Lung (tissue), 12 donors: ENCODE measurements around the gene IL7R. TPM values are rescaled to one million over a fixed set of nuclear protein-coding genes. Genes with fewer than 3 reads are reported as not detected.

Source experiments
- ATAC-seq: fragments of 200-7000 bp; cut with Tn5 transposase; one replicate; pipeline ENCODE4 v1.9.1; 2020; ENCODE audit warnings: moderate number of reproducible peaks; ENCODE audit not compliant: insufficient read depth, low FRiP score
- DNase-seq, 3 donors: peaks; one replicate each; pipeline ENCODE4 v3.0.0-alpha.2; 2013 to 2017
- H3K27ac ChIP-seq, 2 donors: one replicate each; pipeline ENCODE4 v1.5.1; 2013; ENCODE audit warnings: mild to moderate bottlenecking in 2 of 2, moderate library complexity in 2 of 2, control low read depth in 1 of 2, inconsistent platforms in 1 of 2, low read depth in 1 of 2, low read length in 1 of 2
- H3K27me3 ChIP-seq, 3 donors: one replicate each; pipeline ENCODE4 v1.5.1; 2013; ENCODE audit warnings: low read length in 2 of 3; ENCODE audit not compliant: control insufficient read depth in 3 of 3, insufficient read depth in 3 of 3
- H3K36me3 ChIP-seq, 4 donors: one replicate each; pipeline ENCODE4 v1.5.1; 2013; ENCODE audit warnings: low read length in 4 of 4, mild to moderate bottlenecking in 1 of 4, moderate library complexity in 1 of 4; ENCODE audit not compliant: control insufficient read depth in 4 of 4, insufficient read depth in 4 of 4
- H3K4me1 ChIP-seq, 5 donors: one replicate each; pipeline ENCODE4 v1.5.1; 2013; ENCODE audit warnings: low read length in 5 of 5, mild to moderate bottlenecking in 2 of 5, moderate library complexity in 1 of 5; ENCODE audit not compliant: control insufficient read depth in 5 of 5, insufficient read depth in 5 of 5
- H3K4me3 ChIP-seq: one replicate; pipeline ENCODE4 v1.5.1; 2013; ENCODE audit warnings: mild to moderate bottlenecking, control low read depth, moderate library complexity
- H3K9ac ChIP-seq, 2 donors: one replicate each; pipeline ENCODE4 v1.5.1; 2013; ENCODE audit warnings: low read length in 2 of 2, control low read depth in 1 of 2; ENCODE audit not compliant: insufficient read depth in 1 of 2
- H3K9me3 ChIP-seq, 4 donors: one replicate each; pipeline ENCODE4 v1.5.1; 2013; ENCODE audit warnings: low read length in 3 of 4, mild to moderate bottlenecking in 1 of 4, moderate library complexity in 1 of 4; ENCODE audit not compliant: control insufficient read depth in 4 of 4, insufficient read depth in 3 of 4
- WGBS, 2 donors: extraction: QIAGEN DNeasy Blood & Tissue Kit; methylation state at CpG; one replicate each; pipeline ENCODE4 v1.1.7; 2013; 5-methylcytosine and 5-hydroxymethylcytosine counted together
- polyA plus RNA-seq, 2 donors: library from polyadenylated mRNA; stranded (reverse); fragments of 200-250 nt; gene quantifications; one replicate each; pipeline ENCODE4 v1.2.1, GENCODE V29; 2013
- total RNA-seq, 2 donors: library from RNA; depleted of rRNA in 1 of 2; stranded (reverse); fragments of >200 nt in 1 of 2; gene quantifications; one replicate each; pipeline ENCODE4 v1.2.1, GENCODE V29; 2014 to 2021
- TF ChIP-seq, protein P1 (sequence below): IDR thresholded peaks from 2 replicates; pipeline ENCODE4 v1.5.1; 2012; ENCODE audit warnings: mild to moderate bottlenecking; ENCODE audit errors: control extremely low read depth, extremely low read depth
- donor health status: control.
- donor health status: control.
- donor health status: Bipolar disorder and iron deficiency.
- donor health status: healthy.
- donor health status: DM: yes; HTN: yes; CAD: no.

IL7R gene
- total and polyA plus RNA-seq, 4 donors = 10.9 to 120 (median 67.7) TPM

DNA sequence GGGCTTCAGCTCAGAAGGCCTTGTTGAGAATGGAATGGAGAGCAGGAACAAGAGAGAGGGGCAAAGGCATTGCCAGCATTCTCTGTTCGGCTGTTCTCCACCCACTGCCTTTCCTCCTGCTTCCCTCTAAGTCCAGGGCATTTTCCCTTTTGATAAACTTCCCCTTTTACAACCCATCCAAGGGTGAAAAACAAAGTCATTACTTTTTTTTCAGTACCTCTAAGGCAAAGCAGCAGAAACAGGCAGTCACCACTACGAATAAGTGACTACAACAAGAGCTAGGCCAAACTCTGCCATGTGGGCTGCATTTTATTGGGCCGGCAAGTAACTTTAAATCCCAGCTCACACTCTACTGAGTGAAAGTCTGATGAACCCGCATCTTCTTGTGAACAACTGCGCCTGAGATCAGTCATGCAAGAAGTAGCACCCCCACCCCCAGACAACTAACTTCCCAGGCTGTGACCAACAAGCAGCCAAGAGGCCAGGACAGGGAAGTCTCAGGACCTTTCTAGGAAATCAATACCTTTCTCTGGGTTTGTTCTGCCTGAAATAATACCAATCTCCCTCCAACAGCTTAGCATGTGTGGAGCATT, 13.1 kb downstream of the IL7R start:
- ATAC-seq = no peak
- 78 to 79% methylated on average over 5 of the region's 5 CpGs for WGBS, 2 donors
- Histone ChIP-seq H3K27ac (no peak overlapping the region), H3K4me3 (no peak overlapping the region), H3K36me3 (peaks cover 0 to 11% (median 0%) of the 10 kb centered on the region in 4 donors), H3K9me3 (peaks cover 0 to 2% (median 0%) of the 10 kb centered on the region in 4 donors), H3K4me1 (peaks cover 0 to 5% (median 0%) of the 10 kb centered on the region in 5 donors), H3K27me3 (no peaks in the 10 kb centered on the region), H3K9ac (no peak overlapping the region)
- DNase-seq = no peak
- TF ChIP-seq, protein P1, sequence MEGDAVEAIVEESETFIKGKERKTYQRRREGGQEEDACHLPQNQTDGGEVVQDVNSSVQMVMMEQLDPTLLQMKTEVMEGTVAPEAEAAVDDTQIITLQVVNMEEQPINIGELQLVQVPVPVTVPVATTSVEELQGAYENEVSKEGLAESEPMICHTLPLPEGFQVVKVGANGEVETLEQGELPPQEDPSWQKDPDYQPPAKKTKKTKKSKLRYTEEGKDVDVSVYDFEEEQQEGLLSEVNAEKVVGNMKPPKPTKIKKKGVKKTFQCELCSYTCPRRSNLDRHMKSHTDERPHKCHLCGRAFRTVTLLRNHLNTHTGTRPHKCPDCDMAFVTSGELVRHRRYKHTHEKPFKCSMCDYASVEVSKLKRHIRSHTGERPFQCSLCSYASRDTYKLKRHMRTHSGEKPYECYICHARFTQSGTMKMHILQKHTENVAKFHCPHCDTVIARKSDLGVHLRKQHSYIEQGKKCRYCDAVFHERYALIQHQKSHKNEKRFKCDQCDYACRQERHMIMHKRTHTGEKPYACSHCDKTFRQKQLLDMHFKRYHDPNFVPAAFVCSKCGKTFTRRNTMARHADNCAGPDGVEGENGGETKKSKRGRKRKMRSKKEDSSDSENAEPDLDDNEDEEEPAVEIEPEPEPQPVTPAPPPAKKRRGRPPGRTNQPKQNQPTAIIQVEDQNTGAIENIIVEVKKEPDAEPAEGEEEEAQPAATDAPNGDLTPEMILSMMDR = no peak

DNA sequence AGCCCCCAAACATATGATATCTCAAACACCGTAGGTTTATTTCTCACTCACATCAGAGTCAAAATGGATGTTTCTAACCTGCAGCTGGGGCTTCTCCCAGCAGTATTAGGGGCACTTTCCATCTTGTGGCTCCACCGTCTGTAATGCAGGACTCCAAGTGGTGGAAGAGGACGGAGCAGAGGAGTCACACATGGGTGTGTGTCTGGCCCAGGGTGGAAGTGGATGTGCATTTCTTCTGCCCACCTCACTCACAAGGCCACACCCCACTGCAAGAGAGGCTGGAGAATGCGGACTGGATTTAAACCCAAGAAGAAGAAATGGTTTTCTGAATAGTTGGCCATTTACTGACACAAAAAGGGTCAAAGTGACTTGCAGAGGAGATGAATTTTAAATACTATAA, 13.9 kb downstream of the IL7R start:
- peaks cover 0 to 11% (median 0%) of the 10 kb centered on the region in 4 donors for H3K36me3 ChIP-seq
- TF ChIP-seq, protein P1 = no peak
- ATAC-seq (no peak), DNase-seq (no peak)
- 93 to 95% methylated on average over 4 of the region's 4 CpGs for WGBS, 2 donors
- no peaks in the 10 kb centered on the region for H3K27me3 ChIP-seq
- no peak overlapping the region for H3K27ac ChIP-seq
- H3K4me1 ChIP-seq = peaks cover 0 to 5% (median 0%) of the 10 kb centered on the region in 5 donors
- H3K9me3 ChIP-seq = peaks cover 0 to 2% (median 0%) of the 10 kb centered on the region in 4 donors
- H3K4me3 ChIP-seq = no peak overlapping the region
- no peak overlapping the region for H3K9ac ChIP-seq

DNA sequence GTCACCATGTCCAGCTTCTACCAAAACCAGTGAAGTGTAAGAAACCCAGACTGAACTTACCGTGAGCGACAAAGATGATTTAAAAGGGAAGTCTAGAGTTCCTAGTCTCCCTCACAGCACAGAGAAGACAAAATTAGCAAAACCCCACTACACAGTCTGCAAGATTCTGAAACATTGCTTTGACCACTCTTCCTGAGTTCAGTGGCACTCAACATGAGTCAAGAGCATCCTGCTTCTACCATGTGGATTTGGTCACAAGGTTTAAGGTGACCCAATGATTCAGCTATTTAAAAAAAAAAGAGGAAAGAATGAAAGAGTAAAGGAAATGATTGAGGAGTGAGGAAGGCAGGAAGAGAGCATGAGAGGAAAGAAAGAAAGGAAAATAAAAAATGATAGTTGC, 19.8 kb downstream of the IL7R start:
- H3K4me1 ChIP-seq = peaks cover 0 to 2% (median 0%) of the 10 kb centered on the region in 5 donors
- H3K9ac ChIP-seq = no peak overlapping the region
- no peak overlapping the region for H3K27ac ChIP-seq
- TF ChIP-seq, protein P1 = no peak
- no peak overlapping the region for H3K4me3 ChIP-seq
- no peak for DNase-seq
- no peaks in the 10 kb centered on the region for H3K27me3 ChIP-seq
- peaks cover 0 to 6% (median 0%) of the 10 kb centered on the region in 4 donors for H3K36me3 ChIP-seq
- peaks cover 0 to 2% (median 0%) of the 10 kb centered on the region in 4 donors for H3K9me3 ChIP-seq
- WGBS, 2 donors = 73 to 79% methylated on average over 2 of the region's 2 CpGs
- no peak for ATAC-seq

DNA sequence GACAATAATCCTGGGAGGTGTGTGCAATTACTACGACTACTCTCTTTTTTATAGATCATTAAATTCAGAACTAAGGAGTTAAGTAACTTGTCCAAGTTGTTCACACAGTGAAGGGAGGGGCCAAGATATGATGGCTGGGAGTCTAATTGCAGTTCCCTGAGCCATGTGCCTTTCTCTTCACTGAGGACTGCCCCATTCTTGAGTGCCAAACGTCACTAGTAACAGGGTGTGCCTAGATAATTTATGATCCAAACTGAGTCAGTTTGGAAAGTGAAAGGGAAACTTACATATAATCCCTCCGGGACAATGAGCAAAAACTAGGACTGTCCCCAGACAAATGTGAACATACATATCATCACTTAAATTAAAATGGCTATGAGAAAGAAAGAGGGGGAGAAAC, 20.2 kb downstream of the IL7R start:
- DNase-seq = no peak
- no peak overlapping the region for H3K9ac ChIP-seq
- 46 to 63% methylated on average over 3 of the region's 3 CpGs for WGBS, 2 donors
- no peak overlapping the region for H3K4me3 ChIP-seq
- H3K9me3 ChIP-seq = peaks cover 0 to 2% (median 0%) of the 10 kb centered on the region in 4 donors
- no peak for ATAC-seq
- TF ChIP-seq, protein P1 = no peak
- no peaks in the 10 kb centered on the region for H3K27me3 ChIP-seq
- H3K4me1 ChIP-seq = peaks cover 0 to 2% (median 0%) of the 10 kb centered on the region in 5 donors
- H3K36me3 ChIP-seq = peaks cover 0 to 6% (median 0%) of the 10 kb centered on the region in 4 donors
- H3K27ac ChIP-seq = no peak overlapping the region
